ENCODE measurements around the gene SLC25A1. TPM values are rescaled to one million over a fixed set of nuclear protein-coding genes. Genes with fewer than 3 reads are reported as not detected.

The SLC25A1 gene
- polyA plus RNA-seq, 1 experiment: 36.9 TPM

DNA sequence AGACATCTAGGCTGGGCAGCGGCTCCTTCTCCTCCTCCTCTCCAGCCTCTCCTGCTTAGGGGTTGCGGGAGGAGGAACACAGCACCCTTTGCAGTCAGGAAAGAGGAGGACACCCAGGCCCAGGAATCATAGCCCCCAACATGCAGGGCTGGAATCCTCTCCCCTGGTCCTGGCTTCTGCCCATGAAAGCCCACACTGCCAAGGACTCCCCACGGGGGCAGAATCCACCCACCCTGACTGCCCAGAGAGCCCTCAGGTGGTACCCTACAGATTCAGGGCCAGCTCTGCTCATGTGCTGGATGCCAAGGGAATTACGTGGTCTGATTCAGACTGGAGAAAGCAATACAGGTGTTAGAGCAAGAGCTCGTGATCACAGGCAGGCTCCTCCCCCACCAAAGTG, 38.6 kb downstream of the SLC25A1 start:
- Histone ChIP-seq H3K27me3 (ENCODE audit: control insufficient read depth, insufficient read depth, low read length) (no peaks in the 10 kb centered on the region), H3K4me3 (ENCODE audit: low read depth, low read length) (no peak overlapping the region), H3K36me3 (ENCODE audit: control insufficient read depth, insufficient read depth, low read length) (peaks cover 50% of the 10 kb centered on the region)
- ChIA-PET POLR2A (no interaction called here), CTCF (no interaction called here)
- TF ChIP-seq, protein P1, sequence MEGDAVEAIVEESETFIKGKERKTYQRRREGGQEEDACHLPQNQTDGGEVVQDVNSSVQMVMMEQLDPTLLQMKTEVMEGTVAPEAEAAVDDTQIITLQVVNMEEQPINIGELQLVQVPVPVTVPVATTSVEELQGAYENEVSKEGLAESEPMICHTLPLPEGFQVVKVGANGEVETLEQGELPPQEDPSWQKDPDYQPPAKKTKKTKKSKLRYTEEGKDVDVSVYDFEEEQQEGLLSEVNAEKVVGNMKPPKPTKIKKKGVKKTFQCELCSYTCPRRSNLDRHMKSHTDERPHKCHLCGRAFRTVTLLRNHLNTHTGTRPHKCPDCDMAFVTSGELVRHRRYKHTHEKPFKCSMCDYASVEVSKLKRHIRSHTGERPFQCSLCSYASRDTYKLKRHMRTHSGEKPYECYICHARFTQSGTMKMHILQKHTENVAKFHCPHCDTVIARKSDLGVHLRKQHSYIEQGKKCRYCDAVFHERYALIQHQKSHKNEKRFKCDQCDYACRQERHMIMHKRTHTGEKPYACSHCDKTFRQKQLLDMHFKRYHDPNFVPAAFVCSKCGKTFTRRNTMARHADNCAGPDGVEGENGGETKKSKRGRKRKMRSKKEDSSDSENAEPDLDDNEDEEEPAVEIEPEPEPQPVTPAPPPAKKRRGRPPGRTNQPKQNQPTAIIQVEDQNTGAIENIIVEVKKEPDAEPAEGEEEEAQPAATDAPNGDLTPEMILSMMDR (IDR thresholded peaks at IDR 0.05; ENCODE audit: insufficient read depth, low read depth, low read length): no peak
- no peak for DNase-seq (ENCODE audit: low read depth)

DNA sequence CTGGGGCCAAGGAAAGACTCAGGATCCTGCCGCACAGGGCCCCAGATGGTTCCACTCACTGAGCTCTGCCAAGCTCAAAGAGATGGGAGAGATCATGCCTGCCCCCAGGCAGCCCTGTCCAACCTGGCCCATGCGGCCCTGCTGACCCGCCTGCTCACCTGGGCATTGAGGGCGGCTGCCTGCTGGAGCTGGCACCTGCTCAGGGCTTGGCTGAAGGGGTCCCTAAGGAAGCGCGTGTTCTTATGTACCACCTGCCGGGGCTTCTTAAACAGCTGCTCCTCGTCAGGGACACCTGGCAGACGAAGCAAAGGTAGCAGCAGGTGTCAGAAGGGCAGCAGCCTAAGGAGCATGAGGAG, 39.6 kb downstream of the SLC25A1 start:
- ChIA-PET CTCF (no interaction called here), POLR2A (no interaction called here)
- H3K27me3 ChIP-seq (ENCODE audit: control insufficient read depth, insufficient read depth, low read length): no peaks in the 10 kb centered on the region
- TF ChIP-seq, protein P1 (IDR thresholded peaks at IDR 0.05; ENCODE audit: insufficient read depth, low read depth, low read length): no peak
- DNase-seq (ENCODE audit: low read depth): no peak
- no peak overlapping the region for H3K4me3 ChIP-seq (ENCODE audit: low read depth, low read length)
- H3K36me3 ChIP-seq (ENCODE audit: control insufficient read depth, insufficient read depth, low read length): peaks cover 55% of the 10 kb centered on the region

DNA sequence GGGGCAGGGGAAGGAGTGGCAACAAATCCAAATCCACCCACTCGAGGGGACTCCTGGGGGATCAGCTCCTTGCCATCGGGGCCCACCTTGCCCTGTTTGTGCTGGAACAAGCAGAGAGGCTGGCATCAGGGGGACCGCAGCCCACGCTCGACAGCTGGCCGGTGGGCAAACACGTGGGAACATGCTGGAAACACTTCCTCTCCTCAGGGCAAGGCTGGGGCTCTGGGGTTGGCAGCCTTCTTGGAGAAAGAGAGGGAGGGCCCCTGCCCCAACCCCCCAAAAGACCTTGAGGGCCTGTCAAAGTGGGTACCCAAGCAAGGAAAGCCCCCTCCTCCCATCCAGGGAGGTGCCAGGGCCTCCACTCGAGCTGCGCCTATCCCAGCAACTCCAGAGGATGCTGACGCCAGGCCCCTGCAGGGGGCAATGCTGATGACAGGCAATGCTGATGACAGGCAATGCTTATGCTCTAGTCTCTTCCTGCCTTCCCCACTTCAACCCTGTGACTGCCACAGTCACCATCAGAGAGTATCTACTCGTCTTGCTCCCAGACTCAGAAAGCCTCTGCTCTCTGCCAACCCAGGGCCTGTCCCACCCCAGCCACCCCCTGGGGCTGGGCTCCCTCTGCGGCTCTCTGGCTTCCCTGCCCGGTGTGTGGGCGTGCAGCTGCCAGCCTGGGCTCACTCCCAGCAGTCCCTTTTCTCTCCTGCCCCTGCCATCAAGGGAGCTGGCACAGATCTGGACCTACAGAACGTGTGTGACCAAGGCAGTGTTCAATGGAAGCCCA, 40.1 kb downstream of the SLC25A1 start:
- peaks cover 59% of the 10 kb centered on the region for H3K36me3 ChIP-seq (ENCODE audit: control insufficient read depth, insufficient read depth, low read length)
- H3K27me3 ChIP-seq (ENCODE audit: control insufficient read depth, insufficient read depth, low read length): no peaks in the 10 kb centered on the region
- no peak overlapping the region for H3K4me3 ChIP-seq (ENCODE audit: low read depth, low read length)
- no peak for DNase-seq (ENCODE audit: low read depth)
- TF ChIP-seq, protein P1 (IDR thresholded peaks at IDR 0.05; ENCODE audit: insufficient read depth, low read depth, low read length): no peak
- ChIA-PET CTCF (no interaction called here), POLR2A (no interaction called here)

DNA sequence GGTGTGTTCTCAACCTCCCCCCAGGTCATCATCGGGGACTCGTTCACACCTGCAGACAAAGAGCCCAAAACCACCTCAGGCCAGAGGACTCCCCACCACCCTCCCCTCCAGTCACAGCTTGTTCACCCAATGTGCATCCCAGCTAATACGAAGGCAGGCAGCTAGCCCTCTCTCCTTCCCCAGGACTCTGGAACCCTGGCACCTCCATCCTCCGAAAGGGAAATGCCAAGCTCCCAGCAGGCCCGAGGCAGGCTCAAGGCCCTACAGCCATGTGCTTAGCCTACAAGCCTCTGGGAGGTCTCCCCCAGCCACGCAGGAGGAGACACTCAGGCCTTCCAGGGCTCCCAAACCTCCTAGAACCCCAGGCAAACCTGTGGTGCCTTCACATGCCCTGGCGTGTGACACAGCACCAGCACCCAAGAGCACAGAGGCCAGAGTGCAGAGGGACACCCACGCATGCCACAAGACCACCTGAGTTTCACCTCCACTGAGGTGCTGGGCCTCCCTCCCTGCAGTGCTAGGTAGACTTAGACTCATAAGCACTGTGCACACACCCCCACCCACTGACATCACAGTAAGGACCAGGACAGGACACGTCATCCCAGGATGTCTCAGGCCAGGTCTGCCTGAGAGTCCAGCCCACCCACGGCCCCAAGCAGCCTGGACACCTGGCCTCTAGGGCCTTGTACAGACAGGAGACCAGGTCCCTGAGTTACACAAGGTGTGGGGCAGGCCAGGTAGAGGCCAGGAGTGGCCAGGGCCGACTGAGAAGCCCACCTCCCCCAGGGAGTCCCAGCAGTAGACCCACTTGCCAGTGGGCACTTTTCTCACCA, 40.9 kb downstream of the SLC25A1 start:
- POLR2A ChIA-PET: no interaction called here
- TF ChIP-seq, protein P1 (IDR thresholded peaks at IDR 0.05; ENCODE audit: insufficient read depth, low read depth, low read length): no peak
- CTCF ChIA-PET: no interaction called here
- Histone ChIP-seq H3K4me3 (ENCODE audit: low read depth, low read length) (no peak overlapping the region), H3K36me3 (ENCODE audit: control insufficient read depth, insufficient read depth, low read length) (peaks cover 60% of the 10 kb centered on the region), H3K27me3 (ENCODE audit: control insufficient read depth, insufficient read depth, low read length) (no peaks in the 10 kb centered on the region)
- no peak for DNase-seq (ENCODE audit: low read depth)

DNA sequence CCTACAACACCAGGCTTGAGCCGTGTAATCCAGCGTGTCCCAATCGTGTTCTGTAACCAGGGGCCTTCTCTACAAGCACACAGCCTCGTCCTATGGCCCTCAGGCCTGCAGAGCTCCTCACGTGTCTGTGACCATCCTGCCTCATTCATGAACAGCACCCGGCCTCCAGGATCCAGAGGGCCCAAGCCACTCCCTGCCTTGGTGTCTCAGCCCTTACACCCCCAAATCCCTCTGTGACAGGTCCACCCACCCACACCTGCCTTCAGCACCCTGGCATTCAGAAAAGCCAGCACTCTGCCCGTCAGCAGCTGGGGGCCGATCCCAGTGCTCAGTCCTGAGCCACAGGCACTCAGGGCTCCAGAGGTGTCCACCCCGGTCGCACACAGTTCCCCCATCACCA, 41.6 kb downstream of the SLC25A1 start:
- H3K36me3 ChIP-seq (ENCODE audit: control insufficient read depth, insufficient read depth, low read length): peaks cover 57% of the 10 kb centered on the region
- H3K27me3 ChIP-seq (ENCODE audit: control insufficient read depth, insufficient read depth, low read length): no peaks in the 10 kb centered on the region
- ChIA-PET POLR2A (no interaction called here), CTCF (interaction anchor here (1.0 kb wide), 1 partner anchor 494 kb away, joined by 3 read pairs; no protein-coding TSS in a partner anchor)
- no peak overlapping the region for H3K4me3 ChIP-seq (ENCODE audit: low read depth, low read length)
- TF ChIP-seq, protein P1 (IDR thresholded peaks at IDR 0.05; ENCODE audit: insufficient read depth, low read depth, low read length): no peak
- DNase-seq (ENCODE audit: low read depth): no peak

All from BJ (cell line).